ENCODE data around the gene POLR2E.

- TF ChIP-seq EZH2 (IDR thresholded peaks at IDR 0.05; ENCODE audit: insufficient read depth, poor library complexity, severe bottlenecking) (no peak), EZH2phosphoT487 (IDR thresholded peaks at IDR 0.05; ENCODE audit: insufficient read depth, low read depth) (no peak)
Measured at GRCh38 chr19:1087813-1088415, 7.3 kb downstream of the POLR2E start.
